Measurements from ENCODE around the gene PLA2G2F. TPM values are rescaled to one million over a fixed set of nuclear protein-coding genes. Genes with fewer than 3 reads are reported as not detected.

PLA2G2F gene
- total and polyA plus RNA-seq, 9 of the 15 experiments (the other 6 are each of a cell fraction or from before 2014, with no cell fraction given), result not detected

DNA sequence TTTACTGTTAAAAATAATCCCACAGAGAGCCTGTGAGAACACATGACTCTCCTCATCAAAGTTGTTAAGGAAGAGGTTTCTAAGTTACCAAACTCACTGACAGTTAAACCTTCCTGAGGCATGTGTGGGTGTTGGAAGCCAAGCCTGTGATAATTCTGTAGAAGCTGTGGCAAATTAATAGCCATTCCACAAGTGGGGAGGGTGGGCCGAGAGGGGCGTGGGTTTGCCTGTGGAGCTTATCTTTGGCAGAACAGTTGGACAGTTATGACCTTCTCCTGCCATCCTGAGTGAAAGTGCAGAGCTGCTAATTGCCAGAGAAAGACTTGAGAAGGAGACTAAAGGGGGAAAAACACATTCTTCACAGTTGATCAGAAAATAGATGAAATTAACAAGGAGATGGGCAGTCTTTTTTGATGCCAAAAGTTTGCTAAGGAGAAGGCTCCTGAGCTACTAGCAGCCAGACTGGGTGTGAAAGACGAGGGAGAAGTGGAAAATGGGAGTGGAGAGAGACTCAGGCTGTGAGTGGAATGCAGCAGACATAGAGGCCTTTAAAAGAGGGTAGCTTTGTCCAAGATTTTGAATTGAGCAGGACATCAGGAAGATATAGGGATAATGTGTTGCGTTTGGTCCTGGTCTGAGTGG is 48.8 kb downstream of the PLA2G2F start (continued):
- TF ChIP-seq, protein P1, sequence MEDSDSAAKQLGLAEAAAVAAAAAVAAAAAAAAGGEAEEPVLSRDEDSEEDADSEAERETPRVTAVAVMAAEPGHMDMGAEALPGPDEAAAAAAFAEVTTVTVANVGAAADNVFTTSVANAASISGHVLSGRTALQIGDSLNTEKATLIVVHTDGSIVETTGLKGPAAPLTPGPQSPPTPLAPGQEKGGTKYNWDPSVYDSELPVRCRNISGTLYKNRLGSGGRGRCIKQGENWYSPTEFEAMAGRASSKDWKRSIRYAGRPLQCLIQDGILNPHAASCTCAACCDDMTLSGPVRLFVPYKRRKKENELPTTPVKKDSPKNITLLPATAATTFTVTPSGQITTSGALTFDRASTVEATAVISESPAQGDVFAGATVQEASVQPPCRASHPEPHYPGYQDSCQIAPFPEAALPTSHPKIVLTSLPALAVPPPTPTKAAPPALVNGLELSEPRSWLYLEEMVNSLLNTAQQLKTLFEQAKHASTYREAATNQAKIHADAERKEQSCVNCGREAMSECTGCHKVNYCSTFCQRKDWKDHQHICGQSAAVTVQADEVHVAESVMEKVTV (CRISPR knock-in tag; IDR thresholded peaks at IDR 0.05), result no peak
- no peak for TF ChIP-seq NFXL1 (CRISPR knock-in tag; IDR thresholded peaks at IDR 0.05)
- no peak for TF ChIP-seq CBX2 (IDR thresholded peaks at IDR 0.05; ENCODE audit: insufficient read depth, low read length, poor library complexity, severe bottlenecking)
- no peak for TF ChIP-seq ZNF263 (CRISPR knock-in tag; IDR thresholded peaks at IDR 0.05; ENCODE audit: borderline replicate concordance)
- no peak for TF ChIP-seq KLF13 (tag; IDR thresholded peaks at IDR 0.05; ENCODE audit: borderline replicate concordance, low read depth)
- TF ChIP-seq JUND (IDR thresholded peaks at IDR 0.05; ENCODE audit: borderline replicate concordance, low read depth, low read length), result peak; percentile 34; the same call in 1 of the 2 replicates
- TF ChIP-seq JUND (tag; IDR thresholded peaks at IDR 0.05; ENCODE audit: borderline replicate concordance, low read depth, low read length), result peak; percentile 10; the same call in 1 of the 3 replicates
- no peak for TF ChIP-seq BRD4 (IDR thresholded peaks at IDR 0.05)
- TF ChIP-seq OTX1 (CRISPR knock-in tag; IDR thresholded peaks at IDR 0.05), result no peak
- TF ChIP-seq, protein P2, sequence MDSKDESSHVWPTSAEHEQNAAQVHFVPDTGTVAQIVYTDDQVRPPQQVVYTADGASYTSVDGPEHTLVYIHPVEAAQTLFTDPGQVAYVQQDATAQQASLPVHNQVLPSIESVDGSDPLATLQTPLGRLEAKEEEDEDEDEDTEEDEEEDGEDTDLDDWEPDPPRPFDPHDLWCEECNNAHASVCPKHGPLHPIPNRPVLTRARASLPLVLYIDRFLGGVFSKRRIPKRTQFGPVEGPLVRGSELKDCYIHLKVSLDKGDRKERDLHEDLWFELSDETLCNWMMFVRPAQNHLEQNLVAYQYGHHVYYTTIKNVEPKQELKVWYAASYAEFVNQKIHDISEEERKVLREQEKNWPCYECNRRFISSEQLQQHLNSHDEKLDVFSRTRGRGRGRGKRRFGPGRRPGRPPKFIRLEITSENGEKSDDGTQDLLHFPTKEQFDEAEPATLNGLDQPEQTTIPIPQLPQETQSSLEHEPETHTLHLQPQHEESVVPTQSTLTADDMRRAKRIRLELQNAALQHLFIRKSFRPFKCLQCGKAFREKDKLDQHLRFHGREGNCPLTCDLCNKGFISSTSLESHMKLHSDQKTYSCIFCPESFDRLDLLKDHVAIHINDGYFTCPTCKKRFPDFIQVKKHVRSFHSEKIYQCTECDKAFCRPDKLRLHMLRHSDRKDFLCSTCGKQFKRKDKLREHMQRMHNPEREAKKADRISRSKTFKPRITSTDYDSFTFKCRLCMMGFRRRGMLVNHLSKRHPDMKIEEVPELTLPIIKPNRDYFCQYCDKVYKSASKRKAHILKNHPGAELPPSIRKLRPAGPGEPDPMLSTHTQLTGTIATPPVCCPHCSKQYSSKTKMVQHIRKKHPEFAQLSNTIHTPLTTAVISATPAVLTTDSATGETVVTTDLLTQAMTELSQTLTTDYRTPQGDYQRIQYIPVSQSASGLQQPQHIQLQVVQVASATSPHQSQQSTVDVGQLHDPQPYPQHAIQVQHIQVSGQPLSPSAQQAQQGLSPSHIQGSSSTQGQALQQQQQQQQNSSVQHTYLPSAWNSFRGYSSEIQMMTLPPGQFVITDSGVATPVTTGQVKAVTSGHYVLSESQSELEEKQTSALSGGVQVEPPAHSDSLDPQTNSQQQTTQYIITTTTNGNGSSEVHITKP (IDR thresholded peaks at IDR 0.05; ENCODE audit: partially characterized antibody), result peak; percentile 4
- peak; percentile 74 for TF ChIP-seq CBFA2T2 (conservative IDR thresholded peaks at IDR 0.05)
- TF ChIP-seq, protein P3, sequence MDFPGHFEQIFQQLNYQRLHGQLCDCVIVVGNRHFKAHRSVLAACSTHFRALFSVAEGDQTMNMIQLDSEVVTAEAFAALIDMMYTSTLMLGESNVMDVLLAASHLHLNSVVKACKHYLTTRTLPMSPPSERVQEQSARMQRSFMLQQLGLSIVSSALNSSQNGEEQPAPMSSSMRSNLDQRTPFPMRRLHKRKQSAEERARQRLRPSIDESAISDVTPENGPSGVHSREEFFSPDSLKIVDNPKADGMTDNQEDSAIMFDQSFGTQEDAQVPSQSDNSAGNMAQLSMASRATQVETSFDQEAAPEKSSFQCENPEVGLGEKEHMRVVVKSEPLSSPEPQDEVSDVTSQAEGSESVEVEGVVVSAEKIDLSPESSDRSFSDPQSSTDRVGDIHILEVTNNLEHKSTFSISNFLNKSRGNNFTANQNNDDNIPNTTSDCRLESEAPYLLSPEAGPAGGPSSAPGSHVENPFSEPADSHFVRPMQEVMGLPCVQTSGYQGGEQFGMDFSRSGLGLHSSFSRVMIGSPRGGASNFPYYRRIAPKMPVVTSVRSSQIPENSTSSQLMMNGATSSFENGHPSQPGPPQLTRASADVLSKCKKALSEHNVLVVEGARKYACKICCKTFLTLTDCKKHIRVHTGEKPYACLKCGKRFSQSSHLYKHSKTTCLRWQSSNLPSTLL (IDR thresholded peaks at IDR 0.05), result no peak
- TF ChIP-seq MBD2 (IDR thresholded peaks at IDR 0.05; ENCODE audit: borderline replicate concordance, low read depth), result peak; percentile 21; the same call in 1 of the 2 replicates
- no peak for TF ChIP-seq TFAM (CRISPR knock-in tag; conservative IDR thresholded peaks at IDR 0.05)
- no peak for TF ChIP-seq KLF6 (CRISPR knock-in tag; IDR thresholded peaks at IDR 0.05; ENCODE audit: borderline replicate concordance)
- TF ChIP-seq LCOR (CRISPR knock-in tag; IDR thresholded peaks at IDR 0.05), result no peak

Data from K562 (cell line).